ENCODE results near the gene NFYA. TPM values are rescaled to one million over a fixed set of nuclear protein-coding genes. Genes with fewer than 3 reads are reported as not detected.

NFYA gene
- total RNA-seq, 1 donor from 2014 or later = 47.9 TPM

GRCh38 chr6:41122918-41123317 is 50.1 kb downstream of the NFYA start:
- TF ChIP-seq EZH2phosphoT487 (IDR thresholded peaks at IDR 0.05) (no peak), CTCF (IDR thresholded peaks at IDR 0.05) (no peak)
- Histone ChIP-seq H3K9me3 (ENCODE audit: low read depth) (no peaks in the 10 kb centered on the region), H3K27me3 (no peaks in the 10 kb centered on the region), H3K4me1 (peaks cover 3% of the 10 kb centered on the region), H3K9ac (no peak overlapping the region), H2AFZ (replicated peaks) (no peak overlapping the region), H3K4me2 (no peak overlapping the region), H3F3A (ENCODE audit: low read depth) (no peaks in the 10 kb centered on the region), H3K27ac (no peak overlapping the region), H3K79me2 (ENCODE audit: low read depth) (no peaks in the 10 kb centered on the region), H3K4me3 (no peak overlapping the region), H3K36me3 (no peaks in the 10 kb centered on the region), H4K20me1 (ENCODE audit: low read depth) (no peaks in the 10 kb centered on the region)
- Mint-ChIP-seq H3K27me3 (ENCODE audit: insufficient read depth, low read depth) (peaks cover 2% of the 10 kb centered on the region), H3K36me3 (peaks cover 2% of the 10 kb centered on the region), H3K9me3 (no peaks in the 10 kb centered on the region), H3K27ac (no peak overlapping the region), H3K4me1 (no peaks in the 10 kb centered on the region), H3K4me3 (no peak overlapping the region)
- no peak for DNase-seq (ENCODE audit: low spot score)

- H3K9me3 ChIP-seq (ENCODE audit: low read depth) = no peaks in the 10 kb centered on the region
- no peaks in the 10 kb centered on the region for H3K4me1 ChIP-seq
- no peak for DNase-seq (ENCODE audit: low spot score)
- H3K4me2 ChIP-seq = no peak overlapping the region
- no peak overlapping the region for H3K4me3 ChIP-seq
- H3K4me1 Mint-ChIP-seq = no peaks in the 10 kb centered on the region
- H3K36me3 Mint-ChIP-seq = peaks cover 2% of the 10 kb centered on the region
- H3K9ac ChIP-seq = no peak overlapping the region
- no peaks in the 10 kb centered on the region for H4K20me1 ChIP-seq (ENCODE audit: low read depth)
- no peak overlapping the region for H3K27ac ChIP-seq
- no peak overlapping the region for H2AFZ ChIP-seq (replicated peaks)
- H3K27ac Mint-ChIP-seq = no peak overlapping the region
- H3K4me3 Mint-ChIP-seq = no peak overlapping the region
- no peaks in the 10 kb centered on the region for H3K79me2 ChIP-seq (ENCODE audit: low read depth)
- H3K36me3 ChIP-seq = no peaks in the 10 kb centered on the region
- no peaks in the 10 kb centered on the region for H3K27me3 Mint-ChIP-seq (ENCODE audit: insufficient read depth, low read depth)
- TF ChIP-seq CTCF (IDR thresholded peaks at IDR 0.05) (no peak), EZH2phosphoT487 (IDR thresholded peaks at IDR 0.05) (no peak), EZH2 (IDR thresholded peaks at IDR 0.05) (no peak)
- H3K27me3 ChIP-seq = no peaks in the 10 kb centered on the region
- H3F3A ChIP-seq (ENCODE audit: low read depth) = no peaks in the 10 kb centered on the region
- H3K9me3 Mint-ChIP-seq = no peaks in the 10 kb centered on the region
These were observed 52.5 kb downstream of the NFYA start for GRCh38 chr6:41125282-41125681.

GRCh38 chr6:41132254-41132653 is 59.5 kb downstream of the NFYA start:
- no peak overlapping the region for H3K4me3 Mint-ChIP-seq
- H3K27me3 ChIP-seq = no peaks in the 10 kb centered on the region
- H3K4me2 ChIP-seq = no peak overlapping the region
- H3K36me3 ChIP-seq = no peaks in the 10 kb centered on the region
- no peaks in the 10 kb centered on the region for H3F3A ChIP-seq (ENCODE audit: low read depth)
- H3K36me3 Mint-ChIP-seq = no peaks in the 10 kb centered on the region
- no peaks in the 10 kb centered on the region for H4K20me1 ChIP-seq (ENCODE audit: low read depth)
- H3K9me3 ChIP-seq (ENCODE audit: low read depth) = no peaks in the 10 kb centered on the region
- H2AFZ ChIP-seq (replicated peaks) = no peak overlapping the region
- no peak overlapping the region for H3K4me3 ChIP-seq
- no peaks in the 10 kb centered on the region for H3K9me3 Mint-ChIP-seq
- no peak overlapping the region for H3K9ac ChIP-seq
- H3K27ac ChIP-seq = no peak overlapping the region
- H3K27ac Mint-ChIP-seq = no peak overlapping the region
- no peaks in the 10 kb centered on the region for H3K79me2 ChIP-seq (ENCODE audit: low read depth)
- H3K27me3 Mint-ChIP-seq (ENCODE audit: insufficient read depth, low read depth) = peaks cover 3% of the 10 kb centered on the region
- H3K4me1 Mint-ChIP-seq = no peaks in the 10 kb centered on the region
- H3K4me1 ChIP-seq = no peaks in the 10 kb centered on the region
- TF ChIP-seq EZH2 (IDR thresholded peaks at IDR 0.05) (no peak), CTCF (IDR thresholded peaks at IDR 0.05) (no peak), EZH2phosphoT487 (IDR thresholded peaks at IDR 0.05) (no peak)
- DNase-seq (ENCODE audit: low spot score) = no peak
